Peyer's patch (tissue), 4 donors: ENCODE data around the gene SLC6A15. TPM values are rescaled to one million over a fixed set of nuclear protein-coding genes. Genes with fewer than 3 reads are reported as not detected.

Source experiments
- DNase-seq, 3 donors: peaks; one replicate each; pipeline ENCODE4 v3.0.0-alpha.2; 2017 to 2019
- H3K27ac ChIP-seq, 4 donors: fragments of 200-600 bp; sonication (generic); one replicate each; pipeline ENCODE4 v1.5.1; 2016 to 2019
- H3K27me3 ChIP-seq, 2 donors: fragments of 200-600 bp; sonication (generic); one replicate each; pipeline ENCODE4 v1.5.1; 2019
- H3K36me3 ChIP-seq, 3 donors: fragments of 200-600 bp; sonication (generic); one replicate each; pipeline ENCODE4 v1.5.1; 2016 to 2019
- H3K4me1 ChIP-seq, 4 donors: fragments of 200-600 bp; sonication (generic); one replicate each; pipeline ENCODE4 v1.5.1; 2016 to 2019
- H3K4me3 ChIP-seq, 4 donors: fragments of 200-600 bp; sonication (generic); 1 replicate in 3 of 4; 2 replicates in 1 of 4; pipeline ENCODE4 v1.5.1; 2016 to 2019; ENCODE audit warnings: mild to moderate bottlenecking in 1 of 4
- H3K9me3 ChIP-seq, 4 donors: fragments of 200-600 bp; sonication (generic); one replicate each; pipeline ENCODE4 v1.5.1; 2016 to 2019; ENCODE audit warnings: mild to moderate bottlenecking in 1 of 4
- POLR2A ChIP-seq, 2 donors: fragments of 450-650 bp; IDR thresholded peaks; one replicate each; pipeline ENCODE4 v1.5.1; 2017; ENCODE audit warnings: antibody characterized with exemption in 2 of 2, mild to moderate bottlenecking in 2 of 2, moderate library complexity in 2 of 2
- total RNA-seq, 4 donors: library from RNA; depleted of rRNA; stranded (reverse); fragments of >200 nt; gene quantifications; one replicate each; pipeline ENCODE4 v1.1.0, GENCODE V29; 2016
- TF ChIP-seq, protein P1 (sequence below), 6 experiments: fragments of 450-650 bp in 4 of 6; fragments of 200-600 bp in 2 of 6; sonication (generic) in 1 of 6; IDR thresholded peaks; one replicate each; pipeline ENCODE4 v1.5.1; 2017 to 2019; ENCODE audit warnings: antibody characterized with exemption in 6 of 6, mild to moderate bottlenecking in 3 of 6, moderate library complexity in 1 of 6

The SLC6A15 gene
- total RNA-seq, 4 donors from 2014 or later: 0.80 to 1.4 TPM; not detected in 2

DNA sequence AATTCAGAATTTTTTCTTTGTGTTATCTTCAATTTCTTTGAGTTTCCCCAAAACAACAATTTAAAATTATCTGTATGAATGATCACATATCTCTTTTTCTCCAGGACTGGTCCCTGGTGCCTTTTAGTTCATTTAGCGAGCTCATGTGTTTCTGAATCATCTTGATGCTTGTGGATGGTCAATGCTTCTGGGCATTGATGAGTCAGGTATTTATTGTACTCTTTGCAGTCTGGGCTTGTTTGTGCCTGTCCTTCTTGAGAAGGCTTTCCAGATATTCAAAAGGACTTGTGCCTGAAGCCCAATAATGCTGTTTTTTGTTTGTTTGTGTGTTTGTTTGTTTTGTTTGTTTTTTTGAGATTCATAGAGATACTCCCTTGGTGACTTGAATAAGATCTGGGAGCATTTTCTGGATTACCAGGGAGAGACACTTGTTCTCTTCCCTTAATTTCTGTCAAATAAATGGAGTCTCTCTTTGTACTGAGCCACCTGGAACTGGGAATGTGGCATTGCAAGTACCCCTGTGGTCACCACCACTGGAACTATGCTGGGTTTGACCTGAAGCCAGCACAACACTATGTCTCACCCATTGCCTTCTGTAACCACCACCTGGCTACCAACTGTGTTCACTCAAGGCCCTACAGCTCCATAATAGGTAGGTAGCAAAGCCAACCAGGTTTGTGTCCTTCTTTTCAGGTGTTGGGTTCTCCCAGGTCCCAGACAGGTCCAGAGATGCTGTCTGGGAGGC is 56.3 kb downstream of the SLC6A15 start:
- Histone ChIP-seq H3K9me3 (no peaks in the 10 kb centered on the region), H3K27me3 (no peaks in the 10 kb centered on the region), H3K27ac (no peak overlapping the region), H3K36me3 (no peaks in the 10 kb centered on the region), H3K4me3 (no peak overlapping the region), H3K4me1 (no peaks in the 10 kb centered on the region)
- DNase-seq: no peak
- TF ChIP-seq, protein P1, sequence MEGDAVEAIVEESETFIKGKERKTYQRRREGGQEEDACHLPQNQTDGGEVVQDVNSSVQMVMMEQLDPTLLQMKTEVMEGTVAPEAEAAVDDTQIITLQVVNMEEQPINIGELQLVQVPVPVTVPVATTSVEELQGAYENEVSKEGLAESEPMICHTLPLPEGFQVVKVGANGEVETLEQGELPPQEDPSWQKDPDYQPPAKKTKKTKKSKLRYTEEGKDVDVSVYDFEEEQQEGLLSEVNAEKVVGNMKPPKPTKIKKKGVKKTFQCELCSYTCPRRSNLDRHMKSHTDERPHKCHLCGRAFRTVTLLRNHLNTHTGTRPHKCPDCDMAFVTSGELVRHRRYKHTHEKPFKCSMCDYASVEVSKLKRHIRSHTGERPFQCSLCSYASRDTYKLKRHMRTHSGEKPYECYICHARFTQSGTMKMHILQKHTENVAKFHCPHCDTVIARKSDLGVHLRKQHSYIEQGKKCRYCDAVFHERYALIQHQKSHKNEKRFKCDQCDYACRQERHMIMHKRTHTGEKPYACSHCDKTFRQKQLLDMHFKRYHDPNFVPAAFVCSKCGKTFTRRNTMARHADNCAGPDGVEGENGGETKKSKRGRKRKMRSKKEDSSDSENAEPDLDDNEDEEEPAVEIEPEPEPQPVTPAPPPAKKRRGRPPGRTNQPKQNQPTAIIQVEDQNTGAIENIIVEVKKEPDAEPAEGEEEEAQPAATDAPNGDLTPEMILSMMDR (IDR thresholded peaks at IDR 0.05): no peak
- TF ChIP-seq POLR2A (IDR thresholded peaks at IDR 0.05): no peak

DNA sequence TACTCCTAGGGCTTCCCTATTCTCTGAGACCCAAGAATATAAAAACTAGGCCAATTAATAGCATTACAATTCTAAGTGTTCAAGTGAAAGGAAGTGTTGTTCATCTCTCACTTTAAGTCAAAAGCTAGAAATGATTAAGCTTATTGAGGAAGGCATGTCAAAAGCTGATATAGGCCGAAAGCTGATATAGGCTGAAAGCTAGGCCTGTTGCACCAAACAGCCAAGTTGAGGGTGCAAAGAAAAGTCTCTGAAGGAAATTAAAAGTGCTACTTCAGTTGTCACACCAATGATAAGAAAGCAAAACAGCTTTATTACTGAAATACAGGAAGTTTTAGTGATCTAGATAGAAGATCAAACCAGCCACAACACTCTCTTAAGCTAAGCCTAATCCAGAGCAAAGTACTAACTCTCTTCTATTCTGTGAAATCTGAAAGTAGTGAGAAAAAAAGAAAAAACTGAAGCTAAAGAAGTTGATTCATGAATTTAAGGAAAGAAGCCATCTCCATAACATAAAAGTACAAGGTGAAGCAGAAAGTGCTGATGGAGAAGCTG is 68.9 kb downstream of the SLC6A15 start:
- Histone ChIP-seq H3K4me3 (no peak overlapping the region), H3K9me3 (no peaks in the 10 kb centered on the region), H3K27me3 (no peaks in the 10 kb centered on the region), H3K36me3 (no peaks in the 10 kb centered on the region), H3K27ac (no peak overlapping the region), H3K4me1 (no peaks in the 10 kb centered on the region)
- no peak for DNase-seq
- TF ChIP-seq, protein P1 (IDR thresholded peaks at IDR 0.05): no peak
- TF ChIP-seq POLR2A (IDR thresholded peaks at IDR 0.05): no peak

DNA sequence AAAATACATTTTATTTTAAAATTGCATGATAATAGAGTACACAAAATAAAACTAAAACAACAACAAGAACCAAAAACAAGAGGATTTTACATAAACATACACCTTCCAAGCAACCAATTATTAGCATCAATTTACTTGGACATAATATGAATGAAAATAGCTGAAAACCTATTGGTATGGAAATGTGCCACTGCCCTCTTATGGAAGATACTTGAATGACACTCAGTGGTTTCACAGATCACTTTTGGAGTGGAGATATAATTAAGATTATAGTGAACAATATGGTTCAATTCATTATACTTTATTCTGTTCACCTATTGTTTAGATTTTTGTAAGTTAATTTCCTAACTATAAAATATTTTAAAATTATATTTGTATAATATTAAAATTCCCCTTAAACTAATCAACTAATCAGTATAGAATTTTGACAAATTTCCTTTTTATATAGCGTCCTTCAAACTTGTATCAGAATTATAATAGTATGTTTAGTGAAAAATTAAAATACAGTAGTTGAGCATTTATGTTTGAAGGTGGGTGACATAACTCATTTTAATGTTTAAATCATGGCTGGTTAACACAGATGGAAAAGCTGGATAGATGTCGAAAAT is 70.1 kb downstream of the SLC6A15 start:
- H3K36me3 ChIP-seq: no peaks in the 10 kb centered on the region
- no peaks in the 10 kb centered on the region for H3K9me3 ChIP-seq
- TF ChIP-seq, protein P1 (IDR thresholded peaks at IDR 0.05): peak in 5 of 6 experiments; percentile 39 to 61 (median 54)
- TF ChIP-seq POLR2A (IDR thresholded peaks at IDR 0.05): no peak
- H3K4me1 ChIP-seq: no peaks in the 10 kb centered on the region
- H3K27me3 ChIP-seq: no peaks in the 10 kb centered on the region
- no peak overlapping the region for H3K27ac ChIP-seq
- DNase-seq: no peak
- H3K4me3 ChIP-seq: no peak overlapping the region

DNA sequence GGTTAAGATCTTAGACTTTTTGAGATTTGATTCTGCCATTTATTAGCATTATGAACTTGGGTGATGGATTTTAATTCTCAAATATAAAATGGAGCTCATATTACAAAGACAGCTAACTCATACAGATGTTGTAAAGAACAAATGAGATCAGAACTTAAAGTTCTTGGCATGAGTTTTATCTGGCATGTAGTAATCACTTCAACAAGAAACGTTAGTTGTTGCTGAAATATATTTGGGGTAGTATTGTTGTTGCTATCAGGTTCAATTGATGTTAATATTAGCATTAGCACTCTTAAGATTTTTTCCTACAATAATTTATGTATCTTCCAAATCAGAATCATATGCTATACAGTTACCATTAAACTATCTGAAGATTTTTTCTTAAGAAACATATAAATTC is 71.0 kb downstream of the SLC6A15 start:
- no peak for DNase-seq
- TF ChIP-seq, protein P1 (IDR thresholded peaks at IDR 0.05): no peak
- no peak for TF ChIP-seq POLR2A (IDR thresholded peaks at IDR 0.05)
- no peaks in the 10 kb centered on the region for H3K27me3 ChIP-seq
- H3K36me3 ChIP-seq: no peaks in the 10 kb centered on the region
- H3K9me3 ChIP-seq: no peaks in the 10 kb centered on the region
- no peak overlapping the region for H3K27ac ChIP-seq
- H3K4me1 ChIP-seq: no peaks in the 10 kb centered on the region
- H3K4me3 ChIP-seq: no peak overlapping the region

DNA sequence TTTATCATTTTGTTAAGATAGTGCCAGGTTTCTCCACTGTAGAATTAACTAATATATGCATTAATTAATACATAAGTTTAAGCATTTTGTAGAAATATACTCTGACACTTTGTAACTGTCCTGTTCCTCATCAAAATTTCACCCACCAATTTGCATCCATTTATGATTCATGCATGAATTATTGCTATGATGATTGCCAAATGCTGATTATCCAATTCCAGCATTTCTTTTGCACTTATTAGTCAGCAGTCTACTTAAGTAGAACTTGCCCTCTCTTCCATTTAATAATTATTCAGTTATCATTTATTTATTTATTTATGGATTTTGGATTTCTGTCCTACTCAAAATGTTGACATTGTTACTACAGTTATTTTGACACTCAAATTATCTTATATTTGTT is 72.2 kb downstream of the SLC6A15 start:
- no peak overlapping the region for H3K27ac ChIP-seq
- no peaks in the 10 kb centered on the region for H3K27me3 ChIP-seq
- H3K4me3 ChIP-seq: no peak overlapping the region
- H3K4me1 ChIP-seq: no peaks in the 10 kb centered on the region
- no peak for DNase-seq
- no peaks in the 10 kb centered on the region for H3K36me3 ChIP-seq
- H3K9me3 ChIP-seq: no peaks in the 10 kb centered on the region
- TF ChIP-seq, protein P1 (IDR thresholded peaks at IDR 0.05): no peak
- no peak for TF ChIP-seq POLR2A (IDR thresholded peaks at IDR 0.05)
